ENCODE results near the gene ABCG2.

ABCG2 gene

DNA sequence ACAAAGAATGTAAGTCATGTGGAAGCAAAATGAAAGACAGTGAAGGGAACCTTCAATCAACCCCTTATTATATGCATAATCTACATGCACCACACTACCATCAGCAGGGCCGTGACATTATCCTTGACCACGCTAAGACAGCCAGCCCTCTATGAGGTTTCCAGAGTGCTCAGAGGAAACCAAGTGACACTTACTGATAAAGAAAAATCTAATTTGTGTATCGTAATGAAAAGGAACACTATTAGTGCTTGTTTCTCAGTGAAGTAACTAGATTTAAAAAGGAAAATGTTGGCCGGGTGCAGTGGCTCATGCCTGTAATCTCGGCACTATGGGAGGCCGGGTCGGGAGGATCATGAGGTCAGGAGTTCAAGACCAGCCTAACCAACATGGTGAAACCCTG lies 56.4 kb downstream of the ABCG2 start:
- Mint-ChIP-seq H3K4me3 (no peak overlapping the region), H3K27ac (no peak overlapping the region), H3K27me3 (ENCODE audit: low read depth) (no peaks in the 10 kb centered on the region), H3K36me3 (ENCODE audit: low read depth) (no peaks in the 10 kb centered on the region), H3K4me1 (no peaks in the 10 kb centered on the region), H3K9me3 (no peaks in the 10 kb centered on the region)
- no peak for TF ChIP-seq CTCF (IDR thresholded peaks at IDR 0.05; ENCODE audit: unreplicated experiment in 3 of 3)

DNA sequence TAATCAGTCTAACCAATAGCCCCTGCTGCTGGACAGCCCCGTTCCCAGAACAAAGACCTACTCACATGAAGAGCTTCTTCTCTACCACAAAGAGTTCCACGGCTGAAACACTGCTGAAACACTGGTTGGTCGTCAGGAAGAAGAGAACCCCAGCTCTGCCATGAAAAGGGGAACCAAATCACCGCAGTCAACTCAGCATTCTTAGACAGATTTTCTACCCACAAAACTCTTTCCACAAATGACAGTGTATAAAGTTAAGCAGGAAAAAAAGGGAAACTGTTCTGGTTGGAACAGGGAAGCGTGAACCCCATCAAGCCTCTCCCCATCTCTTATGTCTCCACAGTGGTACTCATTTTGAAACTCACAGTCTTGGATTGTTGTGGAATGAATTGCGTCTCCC lies 57.3 kb downstream of the ABCG2 start:
- Mint-ChIP-seq H3K4me3 (no peak overlapping the region), H3K9me3 (no peaks in the 10 kb centered on the region), H3K36me3 (ENCODE audit: low read depth) (no peaks in the 10 kb centered on the region), H3K27me3 (ENCODE audit: low read depth) (no peaks in the 10 kb centered on the region), H3K27ac (no peak overlapping the region), H3K4me1 (no peaks in the 10 kb centered on the region)
- TF ChIP-seq CTCF (IDR thresholded peaks at IDR 0.05; ENCODE audit: unreplicated experiment in 3 of 3), result no peak

- H3K27ac Mint-ChIP-seq, result no peak overlapping the region
- H3K36me3 Mint-ChIP-seq (ENCODE audit: low read depth), result no peaks in the 10 kb centered on the region
- no peaks in the 10 kb centered on the region for H3K27me3 Mint-ChIP-seq (ENCODE audit: low read depth)
- no peak overlapping the region for H3K4me3 Mint-ChIP-seq
- no peaks in the 10 kb centered on the region for H3K9me3 Mint-ChIP-seq
- TF ChIP-seq CTCF (IDR thresholded peaks at IDR 0.05; ENCODE audit: unreplicated experiment in 3 of 3), result no peak
- H3K4me1 Mint-ChIP-seq, result no peaks in the 10 kb centered on the region
These were observed 59.3 kb downstream of the ABCG2 start for GRCh38 chr4:88098993-88099752.

GRCh38 chr4:88097781-88098180 lies 60.7 kb downstream of the ABCG2 start:
- no peaks in the 10 kb centered on the region for H3K36me3 Mint-ChIP-seq (ENCODE audit: low read depth)
- no peak overlapping the region for H3K27ac Mint-ChIP-seq
- no peaks in the 10 kb centered on the region for H3K27me3 Mint-ChIP-seq (ENCODE audit: low read depth)
- H3K9me3 Mint-ChIP-seq, result no peaks in the 10 kb centered on the region
- no peak overlapping the region for H3K4me3 Mint-ChIP-seq
- no peak for TF ChIP-seq CTCF (IDR thresholded peaks at IDR 0.05; ENCODE audit: unreplicated experiment in 3 of 3)
- no peaks in the 10 kb centered on the region for H3K4me1 Mint-ChIP-seq

DNA sequence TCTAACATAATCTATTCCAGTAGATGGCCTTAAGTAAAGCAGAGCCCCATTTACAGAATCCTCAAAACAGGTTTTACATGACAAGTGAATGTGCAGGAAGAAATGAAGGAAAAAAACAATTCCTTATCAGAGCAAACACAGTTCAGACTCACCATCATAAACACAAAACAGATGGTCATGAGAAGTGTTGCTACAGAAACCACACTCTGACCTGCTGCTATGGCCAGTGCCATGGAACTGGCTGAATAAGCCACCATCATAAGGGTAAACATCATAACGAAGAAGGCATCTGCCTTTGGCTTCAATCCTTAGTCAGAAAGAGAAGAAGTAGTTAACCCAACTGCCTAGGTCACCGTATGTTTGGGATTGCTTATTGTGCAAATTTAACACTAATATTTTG lies 61.1 kb downstream of the ABCG2 start:
- Mint-ChIP-seq H3K4me3 (no peak overlapping the region), H3K27me3 (ENCODE audit: low read depth) (no peaks in the 10 kb centered on the region), H3K36me3 (ENCODE audit: low read depth) (no peaks in the 10 kb centered on the region), H3K4me1 (no peaks in the 10 kb centered on the region), H3K27ac (no peak overlapping the region), H3K9me3 (no peaks in the 10 kb centered on the region)
- no peak for TF ChIP-seq CTCF (IDR thresholded peaks at IDR 0.05; ENCODE audit: unreplicated experiment in 3 of 3)

DNA sequence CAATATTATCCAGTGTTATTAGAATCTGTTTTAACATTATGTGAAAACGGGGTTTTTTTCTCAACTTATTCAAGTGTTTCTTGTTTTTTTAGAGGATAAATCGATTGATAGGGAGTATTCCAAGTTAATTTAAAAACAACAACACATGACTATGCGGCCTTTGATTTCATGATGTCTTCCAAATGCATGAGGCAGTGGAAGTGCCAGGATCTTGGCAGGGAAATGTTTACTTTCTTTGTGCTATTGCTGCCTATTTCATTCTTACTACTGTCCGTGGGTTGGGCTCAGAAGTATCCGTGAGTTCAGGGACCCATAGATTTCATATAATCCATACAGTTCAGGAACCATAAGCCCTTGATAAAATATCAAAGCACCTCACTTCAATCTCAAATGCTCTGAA lies 64.6 kb downstream of the ABCG2 start:
- Mint-ChIP-seq H3K27me3 (ENCODE audit: low read depth) (no peaks in the 10 kb centered on the region), H3K4me3 (no peak overlapping the region), H3K36me3 (ENCODE audit: low read depth) (no peaks in the 10 kb centered on the region), H3K27ac (no peak overlapping the region), H3K4me1 (no peaks in the 10 kb centered on the region), H3K9me3 (no peaks in the 10 kb centered on the region)
- TF ChIP-seq CTCF (IDR thresholded peaks at IDR 0.05; ENCODE audit: unreplicated experiment in 3 of 3), result no peak

Measured in nephron (organoid).